Measurements from ENCODE around the gene HS2ST1. TPM values are rescaled to one million over a fixed set of nuclear protein-coding genes. Genes with fewer than 3 reads are reported as not detected.
"Not testable (repeated sequence)": the region's sequence is repeated elsewhere in the genome, so short reads cannot be mapped to it uniquely, and the experiment has no call there.

Gene HS2ST1
- total RNA-seq, 2 donors from 2014 or later, result 6.3 to 12.2 TPM

GRCh38 chr1:86871001-86871400 lies 43.4 kb upstream of the HS2ST1 start:
- TF ChIP-seq POLR2A (IDR thresholded peaks at IDR 0.05), result no peak
- TF ChIP-seq, protein P1, sequence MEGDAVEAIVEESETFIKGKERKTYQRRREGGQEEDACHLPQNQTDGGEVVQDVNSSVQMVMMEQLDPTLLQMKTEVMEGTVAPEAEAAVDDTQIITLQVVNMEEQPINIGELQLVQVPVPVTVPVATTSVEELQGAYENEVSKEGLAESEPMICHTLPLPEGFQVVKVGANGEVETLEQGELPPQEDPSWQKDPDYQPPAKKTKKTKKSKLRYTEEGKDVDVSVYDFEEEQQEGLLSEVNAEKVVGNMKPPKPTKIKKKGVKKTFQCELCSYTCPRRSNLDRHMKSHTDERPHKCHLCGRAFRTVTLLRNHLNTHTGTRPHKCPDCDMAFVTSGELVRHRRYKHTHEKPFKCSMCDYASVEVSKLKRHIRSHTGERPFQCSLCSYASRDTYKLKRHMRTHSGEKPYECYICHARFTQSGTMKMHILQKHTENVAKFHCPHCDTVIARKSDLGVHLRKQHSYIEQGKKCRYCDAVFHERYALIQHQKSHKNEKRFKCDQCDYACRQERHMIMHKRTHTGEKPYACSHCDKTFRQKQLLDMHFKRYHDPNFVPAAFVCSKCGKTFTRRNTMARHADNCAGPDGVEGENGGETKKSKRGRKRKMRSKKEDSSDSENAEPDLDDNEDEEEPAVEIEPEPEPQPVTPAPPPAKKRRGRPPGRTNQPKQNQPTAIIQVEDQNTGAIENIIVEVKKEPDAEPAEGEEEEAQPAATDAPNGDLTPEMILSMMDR (IDR thresholded peaks at IDR 0.05), result no peak
- ATAC-seq, result no peak
- H3K36me3 ChIP-seq (replicated peaks in 1 of 2; ENCODE audit: insufficient read depth in 1 of 2, low read depth in 2 of 2), result no peaks in the 10 kb centered on the region

GRCh38 chr1:86872086-86872485 lies 42.3 kb upstream of the HS2ST1 start:
- no peak for TF ChIP-seq POLR2A (IDR thresholded peaks at IDR 0.05)
- TF ChIP-seq, protein P1 (IDR thresholded peaks at IDR 0.05), result no peak
- 96% methylated on average over 8 of the region's 8 CpGs for WGBS, 2 donors
- no peak for DNase-seq
- Histone ChIP-seq H3K9me3 (no peaks in the 10 kb centered on the region), H3K4me1 (no peaks in the 10 kb centered on the region), H3K27ac (no peak overlapping the region), H3K36me3 (replicated peaks in 1 of 2; ENCODE audit: insufficient read depth in 1 of 2, low read depth in 2 of 2) (no peaks in the 10 kb centered on the region), H3K4me3 (no peak overlapping the region), H3K27me3 (no peaks in the 10 kb centered on the region)
- no peak for ATAC-seq
- intact Hi-C loops (cut with DNase I), result no loop called here

More at GRCh38 chr1:86871001-86871400, 43.4 kb upstream of the HS2ST1 start:
- Histone ChIP-seq H3K27me3 (no peaks in the 10 kb centered on the region), H3K27ac (no peak overlapping the region), H3K9me3 (no peaks in the 10 kb centered on the region), H3K4me3 (no peak overlapping the region), H3K4me1 (no peaks in the 10 kb centered on the region)
- intact Hi-C loops (cut with DNase I), result no loop called here
- no peak for DNase-seq
- WGBS, 2 donors, result 69 to 75% methylated on average over 3 of the region's 3 CpGs

GRCh38 chr1:86875722-86876121 lies 38.7 kb upstream of the HS2ST1 start:
- WGBS, 2 donors, result 100% methylated on average over 1 of the region's 1 CpG
- intact Hi-C loops (cut with DNase I), result no loop called here
- H3K4me3 ChIP-seq, result no peak overlapping the region
- H3K27ac ChIP-seq, result no peak overlapping the region
- peaks cover 0 to 6% of the 10 kb centered on the region in 2 donors for H3K36me3 ChIP-seq (replicated peaks in 1 of 2; ENCODE audit: insufficient read depth in 1 of 2, low read depth in 2 of 2)
- no peak for TF ChIP-seq POLR2A (IDR thresholded peaks at IDR 0.05)
- TF ChIP-seq, protein P1 (IDR thresholded peaks at IDR 0.05), result no peak
- H3K9me3 ChIP-seq, result no peaks in the 10 kb centered on the region
- no peaks in the 10 kb centered on the region for H3K4me1 ChIP-seq
- DNase-seq (no peak), ATAC-seq (no peak)
- no peaks in the 10 kb centered on the region for H3K27me3 ChIP-seq

GRCh38 chr1:86887479-86888162 lies 26.8 kb upstream of the HS2ST1 start:
- 82 to 97% methylated on average over 5 of the region's 5 CpGs for WGBS, 2 donors
- H3K4me3 ChIP-seq, result no peak overlapping the region
- TF ChIP-seq, protein P1 (IDR thresholded peaks at IDR 0.05), result no peak
- TF ChIP-seq POLR2A (IDR thresholded peaks at IDR 0.05), result no peak
- ATAC-seq (no peak), DNase-seq (no peak)
- no peaks in the 10 kb centered on the region for H3K4me1 ChIP-seq
- no peaks in the 10 kb centered on the region for H3K9me3 ChIP-seq
- intact Hi-C loops (cut with DNase I), result no loop called here
- no peaks in the 10 kb centered on the region for H3K27me3 ChIP-seq
- H3K36me3 ChIP-seq (replicated peaks in 1 of 2; ENCODE audit: insufficient read depth in 1 of 2, low read depth in 2 of 2), result no peaks in the 10 kb centered on the region
- no peak overlapping the region for H3K27ac ChIP-seq

GRCh38 chr1:86888327-86888726 lies 26.1 kb upstream of the HS2ST1 start:
- H3K4me3 ChIP-seq, result no peak overlapping the region
- H3K4me1 ChIP-seq, result no peaks in the 10 kb centered on the region
- no peak for TF ChIP-seq POLR2A (IDR thresholded peaks at IDR 0.05)
- TF ChIP-seq, protein P1 (IDR thresholded peaks at IDR 0.05), result no peak
- WGBS, 2 donors, result 96 to 97% methylated on average over 5 of the region's 5 CpGs
- intact Hi-C loops (cut with DNase I), result no loop called here
- H3K27me3 ChIP-seq, result no peaks in the 10 kb centered on the region
- ATAC-seq (no peak), DNase-seq (no peak)
- H3K36me3 ChIP-seq (replicated peaks in 1 of 2; ENCODE audit: insufficient read depth in 1 of 2, low read depth in 2 of 2), result no peaks in the 10 kb centered on the region
- H3K9me3 ChIP-seq, result no peaks in the 10 kb centered on the region
- no peak overlapping the region for H3K27ac ChIP-seq

- DNase-seq; H3K27me3 ChIP-seq; H3K36me3 ChIP-seq (replicated peaks in 1 of 2; ENCODE audit: insufficient read depth in 1 of 2, low read depth in 2 of 2); intact Hi-C loops (cut with DNase I); H3K4me1 ChIP-seq; ATAC-seq; H3K27ac ChIP-seq; H3K9me3 ChIP-seq; H3K4me3 ChIP-seq: not testable (repeated sequence)
- WGBS, 2 donors, result no CpG with 5 or more reads among the region's 33 CpGs
These were observed 15.0 kb upstream of the HS2ST1 start for GRCh38 chr1:86899401-86899800.

All from body of pancreas (tissue), 4 donors.